ENCODE data around the gene NRXN3.

The NRXN3 gene

DNA sequence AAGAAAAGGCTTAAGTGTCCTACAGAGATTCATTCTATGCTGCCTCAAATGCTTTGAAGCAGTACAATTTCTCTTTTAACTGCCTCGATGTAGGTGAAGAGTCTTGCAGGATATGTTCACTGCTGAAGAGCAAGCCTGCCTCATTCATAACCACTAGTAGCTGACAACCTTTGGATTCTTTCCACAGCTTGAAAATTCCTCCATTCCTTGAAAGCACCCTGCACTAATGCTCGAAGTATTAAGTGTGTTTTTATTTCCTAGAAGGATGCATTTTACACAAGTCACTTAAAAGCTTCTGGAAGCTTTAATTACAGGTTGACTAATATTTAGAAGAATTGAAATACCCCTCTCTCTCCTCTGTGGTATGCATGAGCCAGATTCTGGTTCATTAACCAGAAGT lies 1611.7 kb downstream of the NRXN3 start:
- in situ Hi-C loops (cut with HindIII; ENCODE audit: low sequenced_read_pairs), result no loop called here
- DNase-seq (ENCODE audit: low read depth), result no peak
- no peak overlapping the region for H3K4me3 ChIP-seq (ENCODE audit: low read depth, low read length)
- TF ChIP-seq, protein P1, sequence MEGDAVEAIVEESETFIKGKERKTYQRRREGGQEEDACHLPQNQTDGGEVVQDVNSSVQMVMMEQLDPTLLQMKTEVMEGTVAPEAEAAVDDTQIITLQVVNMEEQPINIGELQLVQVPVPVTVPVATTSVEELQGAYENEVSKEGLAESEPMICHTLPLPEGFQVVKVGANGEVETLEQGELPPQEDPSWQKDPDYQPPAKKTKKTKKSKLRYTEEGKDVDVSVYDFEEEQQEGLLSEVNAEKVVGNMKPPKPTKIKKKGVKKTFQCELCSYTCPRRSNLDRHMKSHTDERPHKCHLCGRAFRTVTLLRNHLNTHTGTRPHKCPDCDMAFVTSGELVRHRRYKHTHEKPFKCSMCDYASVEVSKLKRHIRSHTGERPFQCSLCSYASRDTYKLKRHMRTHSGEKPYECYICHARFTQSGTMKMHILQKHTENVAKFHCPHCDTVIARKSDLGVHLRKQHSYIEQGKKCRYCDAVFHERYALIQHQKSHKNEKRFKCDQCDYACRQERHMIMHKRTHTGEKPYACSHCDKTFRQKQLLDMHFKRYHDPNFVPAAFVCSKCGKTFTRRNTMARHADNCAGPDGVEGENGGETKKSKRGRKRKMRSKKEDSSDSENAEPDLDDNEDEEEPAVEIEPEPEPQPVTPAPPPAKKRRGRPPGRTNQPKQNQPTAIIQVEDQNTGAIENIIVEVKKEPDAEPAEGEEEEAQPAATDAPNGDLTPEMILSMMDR (IDR thresholded peaks at IDR 0.05; ENCODE audit: low read depth, low read length, missing control alignments), result no peak

DNA sequence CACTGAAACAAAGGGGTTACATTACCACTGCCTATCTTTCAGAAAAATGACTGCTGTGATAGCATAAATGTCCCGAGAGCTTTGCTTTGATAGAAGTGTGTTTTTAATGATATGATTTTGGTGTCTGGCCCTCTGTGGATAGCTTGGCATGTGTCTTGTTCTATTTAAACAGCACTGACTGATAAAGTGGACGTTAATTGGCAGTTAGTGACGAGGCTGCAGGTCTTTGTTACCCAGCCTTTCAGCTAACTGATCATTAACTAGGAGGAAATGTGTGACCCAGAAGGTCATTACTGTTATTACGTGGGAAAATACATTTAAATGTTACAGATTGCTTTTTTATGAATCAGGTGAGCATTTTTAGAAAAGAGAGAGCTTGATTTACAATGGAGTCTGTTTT lies 1612.9 kb downstream of the NRXN3 start:
- in situ Hi-C loops (cut with HindIII; ENCODE audit: low sequenced_read_pairs), result no loop called here
- no peak overlapping the region for H3K4me3 ChIP-seq (ENCODE audit: low read depth, low read length)
- no peak for DNase-seq (ENCODE audit: low read depth)
- TF ChIP-seq, protein P1 (IDR thresholded peaks at IDR 0.05; ENCODE audit: low read depth, low read length, missing control alignments), result no peak

DNA sequence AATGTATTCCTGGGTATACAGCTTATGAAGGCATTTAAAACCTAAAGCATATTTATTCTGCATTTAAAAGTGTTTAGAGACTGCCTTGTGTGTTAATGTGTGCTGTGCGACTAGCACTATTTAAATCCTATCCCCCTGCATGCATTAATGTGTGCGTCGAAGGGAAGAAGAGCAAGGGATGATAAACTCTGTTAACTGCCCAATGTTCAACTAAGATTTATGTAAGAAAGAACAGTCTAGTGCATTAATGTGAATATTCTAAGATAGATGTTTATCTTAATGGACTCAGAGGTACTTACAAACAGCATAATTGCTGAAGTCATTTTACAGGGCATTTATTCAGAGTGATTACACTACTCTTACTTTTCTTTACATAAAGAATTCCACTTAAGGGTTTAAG lies 1616.3 kb downstream of the NRXN3 start:
- H3K4me3 ChIP-seq (ENCODE audit: low read depth, low read length), result no peak overlapping the region
- TF ChIP-seq, protein P1 (IDR thresholded peaks at IDR 0.05; ENCODE audit: low read depth, low read length, missing control alignments), result no peak
- in situ Hi-C loops (cut with HindIII; ENCODE audit: low sequenced_read_pairs), result no loop called here

DNA sequence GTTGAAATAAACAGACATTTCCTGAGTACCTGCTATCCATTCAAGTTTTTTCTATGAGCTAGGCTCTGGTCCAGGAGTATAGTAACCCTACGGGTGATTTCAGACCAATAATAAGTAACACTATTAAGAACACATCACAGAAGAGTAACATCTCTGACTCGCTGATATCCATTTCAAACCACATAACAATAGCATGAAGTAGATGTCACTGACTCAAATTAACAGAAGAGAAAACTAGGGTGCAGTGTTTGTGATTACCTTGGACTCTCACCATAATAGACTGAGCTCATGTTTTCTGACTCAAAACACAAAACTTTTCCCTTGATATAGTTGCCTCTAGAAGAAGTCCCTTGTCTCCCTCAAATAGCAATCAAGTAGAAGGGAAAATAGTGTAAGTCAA lies 1618.2 kb downstream of the NRXN3 start:
- in situ Hi-C loops (cut with HindIII; ENCODE audit: low sequenced_read_pairs), result no loop called here
- TF ChIP-seq, protein P1 (IDR thresholded peaks at IDR 0.05; ENCODE audit: low read depth, low read length, missing control alignments), result no peak
- no peak overlapping the region for H3K4me3 ChIP-seq (ENCODE audit: low read depth, low read length)
- DNase-seq (ENCODE audit: low read depth), result no peak

More for the DNA sequence above, 1616.3 kb downstream of the NRXN3 start:
- DNase-seq (ENCODE audit: low read depth), result no peak

DNA sequence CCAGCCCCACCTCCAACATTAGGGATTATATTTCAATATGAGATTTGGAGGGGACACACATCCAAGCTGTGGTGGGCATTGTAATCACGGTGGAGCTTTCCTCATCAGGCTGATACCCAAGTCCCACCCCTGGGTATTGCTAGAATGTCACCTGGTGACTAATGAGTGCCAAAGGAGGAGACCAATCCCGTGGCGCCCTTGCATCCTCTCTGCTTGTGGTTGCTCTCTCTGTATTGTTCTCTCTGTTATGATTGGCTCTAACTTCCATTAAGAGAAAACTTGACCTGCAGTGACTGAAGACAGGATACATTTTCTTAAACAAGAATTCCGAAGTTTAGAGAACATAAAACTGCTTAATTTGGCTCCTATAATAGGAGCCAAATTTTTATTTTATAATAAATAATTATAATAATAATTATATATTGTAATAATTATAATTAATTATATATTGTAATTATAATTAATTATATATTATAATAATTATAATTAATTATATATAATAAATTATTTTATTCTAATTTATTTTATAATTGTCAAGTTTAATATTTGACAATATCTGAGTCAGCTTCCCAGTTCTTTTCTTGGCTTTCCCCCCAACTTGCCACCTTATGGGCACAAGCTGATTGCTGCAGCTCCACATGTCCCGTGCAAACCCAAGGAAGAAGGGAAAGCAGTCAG lies 1621.0 kb downstream of the NRXN3 start:
- TF ChIP-seq, protein P1 (IDR thresholded peaks at IDR 0.05; ENCODE audit: low read depth, low read length, missing control alignments), result no peak
- in situ Hi-C loops (cut with HindIII; ENCODE audit: low sequenced_read_pairs), result no loop called here
- DNase-seq (ENCODE audit: low read depth), result no peak
- H3K4me3 ChIP-seq (ENCODE audit: low read depth, low read length), result no peak overlapping the region

- in situ Hi-C loops (cut with HindIII; ENCODE audit: low sequenced_read_pairs), result no loop called here
- no peak overlapping the region for H3K4me3 ChIP-seq (ENCODE audit: low read depth, low read length)
- TF ChIP-seq, protein P1 (IDR thresholded peaks at IDR 0.05; ENCODE audit: low read depth, low read length, missing control alignments), result no peak
- DNase-seq (ENCODE audit: low read depth), result no peak
These were observed 1631.9 kb downstream of the NRXN3 start for GRCh38 chr14:79802093-79802492.

Measured in astrocyte of the cerebellum (primary cell).